8988T (cell line): ENCODE measurements around the gene CA6.
"Not testable (repeated sequence)": the region's sequence is repeated elsewhere in the genome, so short reads cannot be mapped to it uniquely, and the experiment has no call there.

Source experiments
- DNase-seq: peaks from one replicate; pipeline ENCODE4 v3.0.0; 2011

The CA6 gene

DNA sequence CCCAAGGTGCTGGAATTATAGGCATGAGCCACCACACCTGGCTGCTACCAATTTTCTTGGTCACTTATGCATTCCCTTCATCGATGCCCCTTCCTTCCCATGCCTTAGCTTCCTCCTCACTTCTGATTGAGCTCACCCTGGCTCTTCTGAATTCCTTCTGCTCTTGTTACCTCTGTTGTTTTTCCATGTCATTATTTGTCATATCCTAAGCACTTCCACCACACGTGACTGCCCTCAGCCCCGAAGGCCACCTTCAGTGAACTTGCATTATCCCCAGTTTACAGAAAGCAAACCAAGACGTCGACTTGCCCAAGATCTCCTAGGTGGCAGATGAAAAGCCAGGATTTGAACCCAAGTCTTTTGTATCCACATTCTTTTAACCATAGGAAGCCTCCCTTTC lies 30.7 kb downstream of the CA6 start:
- DNase-seq: no peak

DNA sequence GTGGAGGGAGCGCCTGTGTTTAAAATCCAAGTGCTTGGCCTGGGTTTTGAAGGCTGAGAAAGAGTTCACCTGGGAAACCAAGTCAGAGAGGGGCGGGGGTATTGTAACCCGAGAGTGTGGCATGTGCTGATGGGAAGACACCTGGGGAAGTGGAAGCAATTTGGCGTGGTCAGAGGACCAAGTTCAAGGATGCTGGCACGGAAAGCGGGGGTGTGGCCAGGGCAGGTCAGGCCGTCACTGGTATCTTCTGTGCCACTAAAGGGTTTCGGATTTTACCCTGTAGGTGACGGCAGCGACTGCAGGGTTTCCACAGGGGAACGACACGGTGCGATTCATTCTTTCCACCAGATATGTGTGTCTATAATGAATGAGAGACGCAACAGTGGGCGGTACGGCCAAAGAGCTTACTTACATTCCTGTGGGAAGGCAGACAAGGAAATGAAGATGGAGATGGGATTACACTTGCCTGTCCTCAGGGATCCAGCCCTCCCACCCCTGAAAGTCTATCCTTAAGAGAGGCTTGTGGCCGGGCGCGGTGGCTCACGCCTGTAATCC lies 31.3 kb downstream of the CA6 start:
- no peak for DNase-seq

- DNase-seq: no peak
Measured at GRCh38 chr1:8980656-8981055, 35.0 kb downstream of the CA6 start.

GRCh38 chr1:8981169-8981568 lies 35.5 kb downstream of the CA6 start:
- DNase-seq: no peak

DNA sequence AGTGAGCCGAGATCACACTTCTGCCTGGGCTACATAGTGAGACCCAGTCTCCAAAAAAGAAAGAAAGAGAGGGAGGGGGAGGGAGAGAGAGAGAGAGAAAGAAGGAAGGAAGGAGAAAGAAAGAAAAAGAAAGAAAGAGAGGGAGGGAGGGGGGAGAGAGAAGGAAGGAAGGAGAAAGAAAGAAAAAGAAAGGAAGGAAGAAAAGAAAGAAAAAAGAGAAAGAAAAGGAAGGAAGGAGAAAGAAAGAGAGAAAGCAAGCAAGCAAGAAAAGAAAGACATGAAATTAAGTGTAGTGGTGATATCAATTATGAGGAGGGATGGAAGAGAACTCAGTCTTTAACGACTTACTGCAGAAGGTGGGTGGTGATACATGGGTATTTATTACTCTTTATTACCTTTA lies 38.5 kb downstream of the CA6 start:
- no peak for DNase-seq

DNA sequence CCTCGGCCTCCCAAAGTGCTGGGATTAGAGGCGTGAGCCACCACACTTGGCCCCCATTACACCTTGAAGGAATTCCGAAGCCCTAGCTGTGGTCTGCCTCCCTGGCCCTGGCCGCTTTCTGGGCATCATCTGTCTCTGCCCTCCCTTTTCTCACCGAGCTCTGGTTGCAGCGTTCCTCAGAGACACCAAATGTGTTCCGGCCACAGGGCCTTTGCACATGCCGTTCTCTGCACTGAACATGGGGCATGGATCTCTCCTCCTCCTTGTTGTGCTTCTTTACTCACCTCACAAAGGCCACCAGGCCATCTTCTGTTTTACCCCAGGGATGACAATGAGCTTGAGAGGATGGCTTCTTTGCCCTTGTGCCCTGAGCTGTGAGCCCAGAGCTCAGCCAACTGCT lies 39.3 kb downstream of the CA6 start:
- DNase-seq: no peak

- DNase-seq: peak; percentile 42
Measured at GRCh38 chr1:8985915-8986813, 40.5 kb downstream of the CA6 start.

GRCh38 chr1:8986814-8987190 lies 41.1 kb downstream of the CA6 start:
- no peak for DNase-seq

- no peak for DNase-seq
Measured at GRCh38 chr1:8987881-8988617, 42.4 kb downstream of the CA6 start.

DNA sequence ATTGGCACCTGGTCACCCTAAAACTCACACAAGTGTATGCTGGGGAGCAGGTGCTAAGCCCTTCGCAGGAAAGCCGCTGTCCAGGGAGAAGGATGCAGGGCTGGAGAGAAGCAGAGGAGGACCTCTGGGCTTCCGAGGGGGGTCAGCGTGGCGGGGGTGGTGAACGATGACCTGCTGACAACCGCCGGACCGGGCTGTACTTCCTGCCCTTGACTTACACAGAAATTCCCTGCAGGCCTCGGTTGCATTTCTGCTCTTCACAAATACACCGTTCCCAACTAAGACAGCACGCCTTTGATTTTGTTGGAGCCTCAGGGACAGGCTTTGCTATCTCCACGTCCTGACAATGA lies 42.9 kb downstream of the CA6 start:
- DNase-seq: no peak

- no peak for DNase-seq
Measured at GRCh38 chr1:8989061-8989460, 43.4 kb downstream of the CA6 start.

GRCh38 chr1:8989821-8990220 lies 44.2 kb downstream of the CA6 start:
- no peak for DNase-seq

DNA sequence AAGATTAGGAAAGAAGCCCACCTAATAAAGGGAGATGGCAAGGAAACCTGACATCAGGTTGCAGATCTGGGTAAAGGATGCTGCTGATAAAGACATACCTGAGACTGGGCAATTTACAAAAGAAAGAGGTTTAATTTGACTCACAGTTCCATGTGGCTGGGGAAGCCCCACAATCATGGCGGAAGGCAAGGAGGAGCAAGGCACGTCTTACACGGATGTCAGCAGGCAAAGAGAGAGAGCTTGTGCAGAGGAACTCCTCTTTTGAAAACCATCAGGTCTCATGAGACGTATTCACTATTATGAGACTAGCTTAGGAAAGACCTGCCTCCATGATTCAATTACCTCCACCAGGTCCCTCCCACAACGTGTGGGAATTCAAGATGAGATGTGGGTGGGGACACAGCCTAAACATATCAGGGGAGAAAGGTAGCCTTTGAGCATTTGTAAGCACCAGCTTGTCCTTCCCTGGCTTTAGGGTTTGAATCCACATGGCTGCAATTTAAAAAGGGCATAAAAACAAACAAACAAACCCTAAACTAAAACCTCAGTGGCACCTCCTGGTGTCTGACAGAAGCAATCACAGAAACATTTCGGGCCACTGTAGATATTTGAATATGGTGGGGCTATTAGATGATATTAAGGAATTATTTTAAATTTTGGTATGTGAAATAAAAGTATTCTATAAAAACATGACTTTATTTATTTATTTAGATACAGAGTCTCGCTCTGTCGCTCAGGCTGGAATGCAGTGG lies 47.4 kb downstream of the CA6 start:
- no peak for DNase-seq

GRCh38 chr1:8993962-8994675 lies 48.5 kb downstream of the CA6 start:
- not testable (repeated sequence) for DNase-seq

- DNase-seq: not testable (repeated sequence)
Measured at GRCh38 chr1:9001534-9002214, 56.0 kb downstream of the CA6 start.

- DNase-seq: not testable (repeated sequence)
Measured at GRCh38 chr1:9002215-9002560, 56.5 kb downstream of the CA6 start.

- no peak for DNase-seq
Measured at GRCh38 chr1:9004031-9004699, 58.5 kb downstream of the CA6 start.

- peak; percentile 71 for DNase-seq
Measured at GRCh38 chr1:9004700-9005394, 59.2 kb downstream of the CA6 start.

- no peak for DNase-seq
Measured at GRCh38 chr1:9005395-9005708, 59.7 kb downstream of the CA6 start.

GRCh38 chr1:9006956-9007615 lies 61.4 kb downstream of the CA6 start:
- DNase-seq: no peak

GRCh38 chr1:9008236-9008635 lies 62.6 kb downstream of the CA6 start:
- no peak for DNase-seq
